Measurements from ENCODE around the gene LRRC3.

The LRRC3 gene

DNA sequence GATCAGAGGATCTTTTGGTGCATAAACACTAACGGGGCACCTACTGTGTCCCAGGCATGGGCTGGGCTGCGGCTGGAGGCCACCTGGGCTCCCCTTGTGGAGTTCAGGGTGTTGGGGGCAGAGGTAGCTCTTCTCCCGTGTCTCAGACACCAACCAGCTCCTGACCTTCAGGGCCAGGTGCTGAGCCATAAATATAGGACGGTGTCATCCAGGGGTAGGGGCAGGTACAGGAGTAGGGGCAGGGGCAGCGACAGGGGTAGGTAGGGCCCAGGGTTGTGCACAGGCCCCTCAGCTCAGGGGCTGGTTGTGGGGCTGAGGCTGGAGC lies 18.0 kb upstream of the LRRC3 start:
- Histone ChIP-seq H3K79me2 (ENCODE audit: low read length) (no peaks in the 10 kb centered on the region), H3K9ac (ENCODE audit: low read length) (no peak overlapping the region), H3K4me1 (ENCODE audit: low read length) (no peaks in the 10 kb centered on the region), H3K9me3 (replicated peaks; ENCODE audit: insufficient read depth, low read length) (no peaks in the 10 kb centered on the region), H4K20me1 (ENCODE audit: insufficient read depth, low read length) (no peaks in the 10 kb centered on the region), H3K27me3 (replicated peaks; ENCODE audit: insufficient read depth, low read length) (peaks cover 97% of the 10 kb centered on the region), H3K9me2 (replicated peaks; ENCODE audit: insufficient read depth, low read length) (no peaks in the 10 kb centered on the region), H3K36me3 (replicated peaks; ENCODE audit: insufficient read depth, low read length) (no peaks in the 10 kb centered on the region), H3K4me3 (ENCODE audit: low read length) (no peak overlapping the region), H2AFZ (ENCODE audit: low read length) (no peak overlapping the region), H3K27ac (ENCODE audit: low read length) (no peak overlapping the region), H3F3A (ENCODE audit: insufficient read depth, low read length) (no peaks in the 10 kb centered on the region), H3K4me2 (ENCODE audit: low read depth, low read length) (no peak overlapping the region)
- TF ChIP-seq EZH2phosphoT487 (IDR thresholded peaks at IDR 0.05; ENCODE audit: low read length), result no peak
- TF ChIP-seq, protein P1, sequence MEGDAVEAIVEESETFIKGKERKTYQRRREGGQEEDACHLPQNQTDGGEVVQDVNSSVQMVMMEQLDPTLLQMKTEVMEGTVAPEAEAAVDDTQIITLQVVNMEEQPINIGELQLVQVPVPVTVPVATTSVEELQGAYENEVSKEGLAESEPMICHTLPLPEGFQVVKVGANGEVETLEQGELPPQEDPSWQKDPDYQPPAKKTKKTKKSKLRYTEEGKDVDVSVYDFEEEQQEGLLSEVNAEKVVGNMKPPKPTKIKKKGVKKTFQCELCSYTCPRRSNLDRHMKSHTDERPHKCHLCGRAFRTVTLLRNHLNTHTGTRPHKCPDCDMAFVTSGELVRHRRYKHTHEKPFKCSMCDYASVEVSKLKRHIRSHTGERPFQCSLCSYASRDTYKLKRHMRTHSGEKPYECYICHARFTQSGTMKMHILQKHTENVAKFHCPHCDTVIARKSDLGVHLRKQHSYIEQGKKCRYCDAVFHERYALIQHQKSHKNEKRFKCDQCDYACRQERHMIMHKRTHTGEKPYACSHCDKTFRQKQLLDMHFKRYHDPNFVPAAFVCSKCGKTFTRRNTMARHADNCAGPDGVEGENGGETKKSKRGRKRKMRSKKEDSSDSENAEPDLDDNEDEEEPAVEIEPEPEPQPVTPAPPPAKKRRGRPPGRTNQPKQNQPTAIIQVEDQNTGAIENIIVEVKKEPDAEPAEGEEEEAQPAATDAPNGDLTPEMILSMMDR (IDR thresholded peaks at IDR 0.05; ENCODE audit: low read length), result no peak
- no peak for TF ChIP-seq EZH2 (optimal IDR thresholded peaks at IDR 0.05; ENCODE audit: low read depth, low read length)
- no peak for DNase-seq

DNA sequence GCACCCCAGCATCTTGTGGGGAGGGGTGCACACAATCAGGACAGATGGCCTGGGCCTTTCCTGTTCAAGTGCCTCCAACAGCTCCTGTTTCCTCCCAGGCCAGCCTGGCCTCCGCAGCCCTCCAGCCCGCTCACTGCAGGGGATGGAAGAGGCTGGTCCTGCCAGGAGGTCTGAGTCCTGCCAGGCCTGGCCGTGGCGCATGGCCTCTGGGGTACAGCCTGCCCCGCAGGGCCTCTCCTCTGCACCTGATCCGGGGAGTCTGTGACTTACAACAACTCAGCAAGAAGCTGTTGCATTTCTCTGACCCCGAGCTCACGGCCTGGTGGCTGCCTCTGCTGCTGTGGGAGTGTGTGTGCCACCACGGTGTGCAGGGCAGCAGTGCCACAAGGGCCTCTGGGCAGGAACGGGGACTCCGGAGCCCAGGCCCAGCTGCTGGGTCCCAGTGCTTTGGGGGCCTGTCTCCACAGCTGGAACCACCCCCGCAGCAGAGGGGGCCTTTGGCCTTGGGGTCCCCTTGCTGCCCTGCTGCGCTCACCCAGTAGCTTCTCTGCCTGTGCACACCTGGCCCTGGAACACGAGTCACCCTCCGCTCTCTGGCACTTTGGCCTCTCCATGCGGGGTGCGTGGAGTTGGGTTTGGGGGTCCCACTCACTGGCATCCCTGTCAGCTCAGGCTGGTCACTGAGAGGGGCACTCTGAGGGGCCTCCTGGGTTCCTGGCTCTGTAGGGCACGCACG lies 17.4 kb upstream of the LRRC3 start:
- Histone ChIP-seq H3K4me1 (ENCODE audit: low read length) (no peaks in the 10 kb centered on the region), H4K20me1 (ENCODE audit: insufficient read depth, low read length) (no peaks in the 10 kb centered on the region), H3K36me3 (replicated peaks; ENCODE audit: insufficient read depth, low read length) (no peaks in the 10 kb centered on the region)

DNA sequence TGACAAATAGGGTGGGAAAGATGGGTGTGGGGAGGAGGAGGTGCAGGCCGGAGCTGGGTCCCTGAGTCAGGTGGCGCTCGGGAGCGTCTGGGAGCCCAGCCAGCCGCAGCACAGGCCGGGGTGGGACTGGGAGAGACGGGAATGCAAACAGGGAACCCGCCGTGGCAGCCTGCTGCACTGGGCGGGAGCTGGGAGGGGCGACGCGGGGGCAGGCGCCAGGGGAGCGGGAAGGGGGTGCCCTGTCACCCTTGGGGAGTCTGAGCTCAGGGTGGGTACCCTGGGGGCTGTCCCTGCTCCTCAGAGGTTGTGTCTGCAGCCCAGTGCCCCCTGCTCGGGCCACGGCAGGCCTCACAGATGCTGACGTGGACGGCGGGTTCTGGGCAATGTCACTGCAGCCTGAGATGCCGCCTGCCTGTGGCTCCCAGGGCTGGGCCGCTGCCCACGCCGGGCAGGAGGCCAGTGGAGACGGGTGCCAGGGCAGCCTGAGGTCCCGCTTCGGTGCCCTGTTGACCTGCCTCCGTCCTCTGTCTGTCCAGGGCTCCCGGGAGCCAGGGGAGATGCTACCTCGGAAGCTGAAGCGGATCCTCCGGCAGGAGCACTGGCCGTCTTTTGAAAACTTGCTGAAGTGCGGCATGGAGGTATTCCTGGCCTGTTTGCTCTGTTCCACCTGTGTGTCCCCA lies 16.6 kb upstream of the LRRC3 start:
- H3F3A ChIP-seq (ENCODE audit: insufficient read depth, low read length), result no peaks in the 10 kb centered on the region
- peak; percentile 48 for TF ChIP-seq EZH2 (optimal IDR thresholded peaks at IDR 0.05; ENCODE audit: low read depth, low read length)
- TF ChIP-seq, protein P1 (IDR thresholded peaks at IDR 0.05; ENCODE audit: low read length), result no peak
- H3K9ac ChIP-seq (ENCODE audit: low read length), result no peak overlapping the region
- no peaks in the 10 kb centered on the region for H3K36me3 ChIP-seq (replicated peaks; ENCODE audit: insufficient read depth, low read length)
- DNase-seq, result no peak
- H3K9me2 ChIP-seq (replicated peaks; ENCODE audit: insufficient read depth, low read length), result no peaks in the 10 kb centered on the region
- H3K27me3 ChIP-seq (replicated peaks; ENCODE audit: insufficient read depth, low read length), result peaks cover 97% of the 10 kb centered on the region
- no peak overlapping the region for H3K4me2 ChIP-seq (ENCODE audit: low read depth, low read length)
- no peak overlapping the region for H3K27ac ChIP-seq (ENCODE audit: low read length)
- H2AFZ ChIP-seq (ENCODE audit: low read length), result no peak overlapping the region
- H3K4me1 ChIP-seq (ENCODE audit: low read length), result no peaks in the 10 kb centered on the region
- no peaks in the 10 kb centered on the region for H3K9me3 ChIP-seq (replicated peaks; ENCODE audit: insufficient read depth, low read length)
- H4K20me1 ChIP-seq (ENCODE audit: insufficient read depth, low read length), result no peaks in the 10 kb centered on the region
- no peak overlapping the region for H3K4me3 ChIP-seq (ENCODE audit: low read length)
- no peaks in the 10 kb centered on the region for H3K79me2 ChIP-seq (ENCODE audit: low read length)

More for the DNA sequence above, 17.4 kb upstream of the LRRC3 start:
- Histone ChIP-seq H3K79me2 (ENCODE audit: low read length) (no peaks in the 10 kb centered on the region), H3K9ac (ENCODE audit: low read length) (no peak overlapping the region), H3K9me3 (replicated peaks; ENCODE audit: insufficient read depth, low read length) (no peaks in the 10 kb centered on the region), H3K4me3 (ENCODE audit: low read length) (no peak overlapping the region), H3K27ac (ENCODE audit: low read length) (no peak overlapping the region), H3F3A (ENCODE audit: insufficient read depth, low read length) (no peaks in the 10 kb centered on the region), H2AFZ (ENCODE audit: low read length) (no peak overlapping the region), H3K27me3 (replicated peaks; ENCODE audit: insufficient read depth, low read length) (peaks cover 97% of the 10 kb centered on the region), H3K9me2 (replicated peaks; ENCODE audit: insufficient read depth, low read length) (no peaks in the 10 kb centered on the region), H3K4me2 (ENCODE audit: low read depth, low read length) (no peak overlapping the region)
- TF ChIP-seq EZH2phosphoT487 (IDR thresholded peaks at IDR 0.05; ENCODE audit: low read length) (no peak), EZH2 (optimal IDR thresholded peaks at IDR 0.05; ENCODE audit: low read depth, low read length) (no peak)
- TF ChIP-seq, protein P1 (IDR thresholded peaks at IDR 0.05; ENCODE audit: low read length), result no peak
- DNase-seq, result no peak

All from MM.1S (cell line).